NCI-H446 treated with DMSO at 0.1 percent for 48 hours (cell line): ENCODE measurements around the gene BCHE.
A peak's percentile ranks its signal among the peaks of the same experiment; 100 is the strongest.
"Not testable (repeated sequence)": the region's sequence is repeated elsewhere in the genome, so short reads cannot be mapped to it uniquely, and the experiment has no call there.

Source experiments
- DNase-seq: peaks from one replicate; lab custom pipeline; 2025; lab: John Stamatoyannopoulos, UW

BCHE gene

GRCh38 chr3:165817160-165817709, 20.0 kb downstream of the BCHE start:
- DNase-seq: no peak

GRCh38 chr3:165816209-165816608, 21.0 kb downstream of the BCHE start:
- DNase-seq: no peak

- no peak for DNase-seq
These were observed 21.5 kb downstream of the BCHE start for GRCh38 chr3:165815682-165816081.

- DNase-seq: no peak
These were observed 22.8 kb downstream of the BCHE start for GRCh38 chr3:165814380-165814779.

DNA sequence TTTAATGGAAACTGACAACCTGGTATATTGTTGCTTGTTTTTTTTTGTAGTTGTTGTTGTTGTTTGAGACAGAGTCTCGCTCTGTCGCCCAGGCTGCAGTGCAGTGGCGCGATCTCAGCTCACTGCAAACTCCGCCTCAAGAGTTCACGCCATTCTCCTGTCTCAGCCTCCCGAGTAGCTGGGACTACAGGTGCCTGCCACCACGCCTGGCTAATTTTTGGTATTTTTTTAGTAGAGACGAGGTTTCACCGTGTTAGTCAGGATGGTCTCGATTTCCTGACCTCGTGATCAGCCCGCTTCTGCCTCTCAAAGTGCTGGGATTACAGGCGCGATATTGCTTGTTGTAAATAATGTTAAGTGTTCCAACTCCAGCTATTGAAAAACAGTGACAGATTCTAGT, 29.3 kb downstream of the BCHE start:
- not testable (repeated sequence) for DNase-seq

DNA sequence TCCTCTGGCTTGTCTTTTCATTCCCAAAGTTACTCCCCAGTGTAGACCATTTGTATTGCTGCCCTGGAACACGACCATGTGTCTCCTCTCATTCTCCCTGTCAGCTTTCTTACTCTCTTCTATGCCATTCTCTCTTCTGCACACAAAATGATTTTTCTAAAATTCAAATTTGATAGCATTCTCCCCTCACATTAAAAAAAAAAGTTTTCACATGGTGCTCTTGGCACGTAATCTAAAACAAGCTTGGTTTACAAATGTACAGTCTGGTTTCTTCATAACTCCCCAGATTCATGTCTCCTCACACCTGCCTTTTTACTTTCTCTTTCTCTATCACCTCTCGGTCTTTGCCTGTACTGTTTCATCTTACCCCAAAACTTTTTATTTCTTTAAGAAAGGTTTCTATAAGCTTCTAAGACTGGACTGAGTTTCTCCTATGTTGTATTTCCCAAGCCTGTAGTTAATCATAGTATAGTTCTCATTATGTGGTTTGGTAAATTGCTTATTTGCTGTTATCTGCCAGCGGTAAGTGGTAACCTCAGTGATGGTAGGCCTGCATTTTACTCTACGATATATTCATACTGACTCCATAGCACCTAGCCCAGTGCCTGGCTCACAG, 31.2 kb downstream of the BCHE start:
- no peak for DNase-seq

- no peak for DNase-seq
These were observed 33.8 kb downstream of the BCHE start for GRCh38 chr3:165803471-165803870.

- peak; percentile 95 for DNase-seq
These were observed 36.3 kb downstream of the BCHE start for GRCh38 chr3:165800970-165801369.

- DNase-seq: no peak
These were observed 38.2 kb downstream of the BCHE start for GRCh38 chr3:165799026-165799425.

- peak; percentile 84 for DNase-seq
These were observed 39.7 kb downstream of the BCHE start for GRCh38 chr3:165797551-165797950.

DNA sequence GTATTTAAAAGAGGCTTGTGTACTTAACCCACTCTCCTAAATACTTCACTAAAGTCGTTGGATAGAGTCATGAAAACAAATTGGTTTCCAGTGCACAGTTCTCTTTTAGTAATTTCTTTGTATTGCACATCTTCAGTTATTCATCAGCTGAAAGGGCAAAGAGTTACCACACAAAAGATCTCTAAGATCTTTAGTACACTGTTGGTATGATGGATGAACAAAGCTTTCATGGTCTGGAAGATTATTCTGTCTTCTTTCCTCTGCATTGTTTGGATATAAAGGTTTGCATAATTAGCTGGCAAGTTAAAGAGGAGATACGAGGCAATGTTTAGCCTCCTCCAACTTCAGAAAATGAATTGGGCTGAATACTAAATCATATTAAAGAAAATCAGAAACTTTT, 40.5 kb downstream of the BCHE start:
- no peak for DNase-seq

DNA sequence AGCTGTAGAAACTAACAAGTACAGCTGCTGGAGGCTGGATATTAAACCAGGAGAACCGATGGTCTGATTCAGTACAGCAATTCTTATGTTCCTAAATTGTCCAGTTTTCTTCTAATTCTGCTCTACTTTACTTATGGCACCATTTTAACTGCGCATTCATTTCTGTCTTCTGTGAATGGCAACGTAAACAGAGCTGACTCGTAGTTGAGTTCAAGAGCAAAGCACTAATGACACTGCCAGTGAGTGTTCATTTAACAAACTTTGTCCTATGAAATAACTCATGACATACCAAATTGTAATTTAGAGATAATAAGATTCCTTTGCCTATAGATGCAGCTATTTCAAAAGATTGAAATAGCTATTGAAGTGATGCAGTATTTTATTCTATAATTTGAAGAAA, 48.7 kb downstream of the BCHE start:
- DNase-seq: no peak

- no peak for DNase-seq
These were observed 51.2 kb downstream of the BCHE start for GRCh38 chr3:165786013-165786412.

DNA sequence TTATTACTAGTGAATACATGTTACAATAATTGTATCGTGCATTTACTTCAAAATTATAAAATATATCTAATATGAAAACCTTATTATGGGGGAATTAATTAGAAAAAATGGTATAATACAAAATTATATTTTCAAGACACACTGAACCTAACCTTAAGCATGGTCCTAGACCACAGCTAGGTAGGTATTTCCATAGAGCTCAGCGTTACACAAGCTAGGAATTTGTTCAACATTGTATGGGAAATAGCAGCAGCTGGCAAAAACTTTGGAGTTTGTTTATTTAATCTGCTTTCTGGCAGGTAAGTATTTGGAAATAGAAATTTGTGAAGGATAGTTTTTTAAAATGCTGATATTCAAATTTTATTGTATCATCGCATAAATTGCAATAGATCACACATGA, 52.9 kb downstream of the BCHE start:
- no peak for DNase-seq

DNA sequence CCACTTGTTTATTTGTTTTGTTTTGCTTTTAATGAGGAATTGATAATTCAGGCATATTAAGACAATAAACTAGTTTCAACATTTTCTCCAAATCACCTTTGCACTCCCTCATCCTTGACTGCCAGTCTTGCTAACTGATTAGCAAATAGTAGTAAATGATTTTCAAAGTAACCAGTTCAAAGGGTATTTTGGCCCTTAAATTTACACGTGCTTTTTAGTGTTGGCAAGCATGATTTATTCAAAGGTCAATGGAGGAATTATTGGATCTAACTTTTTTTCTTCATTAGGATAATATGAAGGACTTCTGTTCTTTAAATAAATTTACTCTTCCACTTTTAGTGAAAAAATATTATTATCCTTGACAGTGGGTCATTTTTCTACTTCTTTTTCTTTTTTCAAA, 53.8 kb downstream of the BCHE start:
- DNase-seq: no peak

- DNase-seq: no peak
These were observed 58.3 kb downstream of the BCHE start for GRCh38 chr3:165778891-165779290.

GRCh38 chr3:165778456-165778855, 58.8 kb downstream of the BCHE start:
- no peak for DNase-seq

GRCh38 chr3:165775824-165776223, 61.4 kb downstream of the BCHE start:
- DNase-seq: no peak

- no peak for DNase-seq
These were observed 66.4 kb downstream of the BCHE start for GRCh38 chr3:165770781-165771180.

DNA sequence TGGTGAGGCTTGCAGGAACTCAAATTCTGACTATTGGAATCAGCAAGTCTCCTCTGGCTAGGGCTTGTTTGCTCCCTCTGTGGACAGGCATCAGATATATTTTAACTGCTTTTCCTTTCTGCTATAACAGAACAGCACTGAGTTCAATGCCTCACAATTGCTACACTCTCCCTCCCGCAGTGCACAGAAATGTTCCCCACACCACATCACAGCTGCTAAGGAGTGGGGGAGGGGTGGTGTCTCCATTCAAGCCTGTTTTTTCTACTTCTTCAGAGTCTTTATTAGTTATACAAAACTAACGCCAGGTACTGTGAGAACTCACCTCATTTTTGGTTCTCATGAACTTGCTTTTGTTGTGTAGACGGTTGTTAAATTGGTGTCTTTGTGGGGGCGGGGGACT, 68.5 kb downstream of the BCHE start:
- no peak for DNase-seq

DNA sequence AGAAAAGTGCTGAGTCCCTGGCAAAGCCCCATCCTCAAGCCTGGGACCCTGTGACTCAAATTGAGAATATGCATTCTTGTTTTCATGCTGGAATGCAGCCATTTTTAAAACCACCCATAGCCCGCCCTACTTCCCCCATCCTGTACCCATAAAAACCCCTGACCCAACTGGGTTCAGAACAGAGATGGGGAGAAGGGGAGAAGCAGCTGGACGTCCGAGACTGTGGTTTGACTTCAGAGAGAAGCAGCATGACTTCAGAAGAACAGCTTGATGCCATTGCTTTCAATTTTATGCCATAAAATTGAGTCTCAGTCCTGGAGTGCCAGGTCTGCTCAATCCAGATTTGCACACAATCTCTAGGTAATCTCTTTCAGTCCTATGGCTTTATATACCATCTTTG, 78.2 kb downstream of the BCHE start:
- DNase-seq: no peak

DNA sequence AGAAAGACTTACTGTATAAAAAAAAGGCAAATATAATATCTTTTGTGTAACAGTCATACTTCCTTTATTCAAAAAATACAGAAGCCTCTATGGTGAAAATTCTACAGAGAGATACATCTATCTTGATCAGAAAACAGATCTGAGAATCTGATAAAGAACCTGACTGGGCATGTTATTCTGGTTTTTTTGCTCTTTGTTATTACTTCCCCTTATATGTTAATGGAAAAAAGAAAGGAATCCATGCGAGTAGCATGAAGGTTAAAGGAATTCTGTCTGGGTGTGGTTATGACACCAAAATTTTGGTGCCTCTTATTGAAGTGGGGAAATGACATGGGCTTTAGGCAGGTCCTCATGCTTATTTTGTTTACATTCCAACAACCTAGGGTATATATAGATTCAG, 81.7 kb downstream of the BCHE start:
- no peak for DNase-seq

- no peak for DNase-seq
These were observed 82.8 kb downstream of the BCHE start for GRCh38 chr3:165754219-165755007.

GRCh38 chr3:165753560-165753959, 83.7 kb downstream of the BCHE start:
- peak; percentile 93 for DNase-seq
